ENCODE data around the gene PTPN2.

Gene PTPN2

DNA sequence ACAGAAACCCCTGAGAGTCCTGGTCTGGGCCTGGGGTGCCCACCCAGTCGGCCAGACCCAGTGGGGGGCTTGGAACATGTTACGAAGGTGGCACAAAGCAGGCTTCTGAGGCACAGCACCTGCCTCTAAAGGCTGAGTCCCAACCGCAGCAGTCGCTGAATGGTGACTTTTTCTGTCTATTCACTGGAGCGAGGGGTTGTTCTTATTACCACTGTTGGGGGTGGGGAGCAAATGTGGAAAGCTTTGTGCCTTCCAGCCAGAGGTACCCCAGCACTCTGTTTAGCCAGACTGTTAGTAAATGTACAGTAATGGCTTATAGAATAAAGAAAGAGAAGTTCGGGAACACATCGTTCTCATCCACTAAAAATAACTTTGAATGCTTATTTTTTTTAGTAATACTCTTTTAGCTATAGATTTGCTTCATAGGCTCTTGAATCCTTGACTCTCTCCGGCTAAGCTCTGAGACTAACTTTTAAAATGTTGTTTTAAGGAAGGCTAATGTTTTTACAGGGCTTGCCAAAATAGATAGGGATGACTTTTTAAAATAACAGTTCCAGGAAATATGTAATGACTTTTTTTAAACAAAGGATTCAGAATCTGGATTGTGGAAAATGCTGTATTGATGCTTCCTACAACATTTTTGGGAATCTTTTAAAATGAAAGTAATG lies 23.4 kb upstream of the PTPN2 start (continued):
- TF ChIP-seq PPARA (CRISPR knock-in tag; IDR thresholded peaks at IDR 0.05; ENCODE audit: borderline replicate concordance) (no peak), GLIS3 (CRISPR knock-in tag; IDR thresholded peaks at IDR 0.05) (no peak), TOX (CRISPR knock-in tag; IDR thresholded peaks at IDR 0.05; ENCODE audit: borderline replicate concordance) (no peak), CSDC2 (CRISPR knock-in tag; IDR thresholded peaks at IDR 0.05) (no peak), ESRRG (CRISPR knock-in tag; IDR thresholded peaks at IDR 0.05) (no peak)
- TF ChIP-seq, protein P1, sequence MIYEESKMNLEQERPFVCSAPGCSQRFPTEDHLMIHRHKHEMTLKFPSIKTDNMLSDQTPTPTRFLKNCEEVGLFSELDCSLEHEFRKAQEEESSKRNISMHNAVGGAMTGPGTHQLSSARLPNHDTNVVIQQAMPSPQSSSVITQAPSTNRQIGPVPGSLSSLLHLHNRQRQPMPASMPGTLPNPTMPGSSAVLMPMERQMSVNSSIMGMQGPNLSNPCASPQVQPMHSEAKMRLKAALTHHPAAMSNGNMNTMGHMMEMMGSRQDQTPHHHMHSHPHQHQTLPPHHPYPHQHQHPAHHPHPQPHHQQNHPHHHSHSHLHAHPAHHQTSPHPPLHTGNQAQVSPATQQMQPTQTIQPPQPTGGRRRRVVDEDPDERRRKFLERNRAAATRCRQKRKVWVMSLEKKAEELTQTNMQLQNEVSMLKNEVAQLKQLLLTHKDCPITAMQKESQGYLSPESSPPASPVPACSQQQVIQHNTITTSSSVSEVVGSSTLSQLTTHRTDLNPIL (CRISPR knock-in tag; IDR thresholded peaks at IDR 0.05; ENCODE audit: low read depth): no peak

DNA sequence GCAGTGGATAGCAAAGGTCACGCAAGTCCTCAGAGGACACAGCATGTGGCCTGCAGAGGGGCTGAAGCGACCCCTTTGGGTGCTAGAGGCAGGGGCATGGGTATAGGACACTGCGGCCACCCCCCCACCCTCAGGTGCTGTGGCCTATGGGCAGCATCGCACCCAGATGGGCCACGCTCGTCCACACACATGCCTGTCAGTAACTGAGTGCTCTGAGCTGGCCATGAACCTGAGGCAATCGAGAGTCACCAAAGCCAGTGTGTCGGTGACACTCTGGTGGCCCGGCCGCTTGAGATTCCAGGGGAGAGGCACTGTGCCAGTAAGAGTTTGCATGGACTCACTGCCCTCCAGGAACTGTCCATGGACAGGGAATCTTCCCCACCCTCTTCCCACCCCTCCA lies 22.7 kb upstream of the PTPN2 start:
- ATAC-seq: no peak
- TF ChIP-seq, protein P2, sequence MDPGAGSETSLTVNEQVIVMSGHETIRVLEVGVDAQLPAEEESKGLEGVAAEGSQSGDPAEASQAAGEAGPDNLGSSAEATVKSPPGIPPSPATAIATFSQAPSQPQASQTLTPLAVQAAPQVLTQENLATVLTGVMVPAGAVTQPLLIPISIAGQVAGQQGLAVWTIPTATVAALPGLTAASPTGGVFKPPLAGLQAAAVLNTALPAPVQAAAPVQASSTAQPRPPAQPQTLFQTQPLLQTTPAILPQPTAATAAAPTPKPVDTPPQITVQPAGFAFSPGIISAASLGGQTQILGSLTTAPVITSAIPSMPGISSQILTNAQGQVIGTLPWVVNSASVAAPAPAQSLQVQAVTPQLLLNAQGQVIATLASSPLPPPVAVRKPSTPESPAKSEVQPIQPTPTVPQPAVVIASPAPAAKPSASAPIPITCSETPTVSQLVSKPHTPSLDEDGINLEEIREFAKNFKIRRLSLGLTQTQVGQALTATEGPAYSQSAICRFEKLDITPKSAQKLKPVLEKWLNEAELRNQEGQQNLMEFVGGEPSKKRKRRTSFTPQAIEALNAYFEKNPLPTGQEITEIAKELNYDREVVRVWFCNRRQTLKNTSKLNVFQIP (CRISPR knock-in tag; IDR thresholded peaks at IDR 0.05; ENCODE audit: borderline replicate concordance, low read depth): no peak
- TF ChIP-seq ZFP3 (CRISPR knock-in tag; IDR thresholded peaks at IDR 0.05): no peak
- TF ChIP-seq ZNF565 (CRISPR knock-in tag; conservative IDR thresholded peaks at IDR 0.05; ENCODE audit: low read depth): no peak
- no peak for TF ChIP-seq ZNF70 (CRISPR knock-in tag; IDR thresholded peaks at IDR 0.05)
- TF ChIP-seq GLIS3 (CRISPR knock-in tag; IDR thresholded peaks at IDR 0.05): no peak
- no peak for TF ChIP-seq ARNTL (CRISPR knock-in tag; IDR thresholded peaks at IDR 0.05; ENCODE audit: borderline replicate concordance, low read depth)
- no peak for TF ChIP-seq SNAI2 (CRISPR knock-in tag; IDR thresholded peaks at IDR 0.05)
- TF ChIP-seq TOX (CRISPR knock-in tag; IDR thresholded peaks at IDR 0.05; ENCODE audit: borderline replicate concordance): no peak
- TF ChIP-seq ZNF8 (CRISPR knock-in tag; IDR thresholded peaks at IDR 0.05): no peak
- TF ChIP-seq, protein P3, sequence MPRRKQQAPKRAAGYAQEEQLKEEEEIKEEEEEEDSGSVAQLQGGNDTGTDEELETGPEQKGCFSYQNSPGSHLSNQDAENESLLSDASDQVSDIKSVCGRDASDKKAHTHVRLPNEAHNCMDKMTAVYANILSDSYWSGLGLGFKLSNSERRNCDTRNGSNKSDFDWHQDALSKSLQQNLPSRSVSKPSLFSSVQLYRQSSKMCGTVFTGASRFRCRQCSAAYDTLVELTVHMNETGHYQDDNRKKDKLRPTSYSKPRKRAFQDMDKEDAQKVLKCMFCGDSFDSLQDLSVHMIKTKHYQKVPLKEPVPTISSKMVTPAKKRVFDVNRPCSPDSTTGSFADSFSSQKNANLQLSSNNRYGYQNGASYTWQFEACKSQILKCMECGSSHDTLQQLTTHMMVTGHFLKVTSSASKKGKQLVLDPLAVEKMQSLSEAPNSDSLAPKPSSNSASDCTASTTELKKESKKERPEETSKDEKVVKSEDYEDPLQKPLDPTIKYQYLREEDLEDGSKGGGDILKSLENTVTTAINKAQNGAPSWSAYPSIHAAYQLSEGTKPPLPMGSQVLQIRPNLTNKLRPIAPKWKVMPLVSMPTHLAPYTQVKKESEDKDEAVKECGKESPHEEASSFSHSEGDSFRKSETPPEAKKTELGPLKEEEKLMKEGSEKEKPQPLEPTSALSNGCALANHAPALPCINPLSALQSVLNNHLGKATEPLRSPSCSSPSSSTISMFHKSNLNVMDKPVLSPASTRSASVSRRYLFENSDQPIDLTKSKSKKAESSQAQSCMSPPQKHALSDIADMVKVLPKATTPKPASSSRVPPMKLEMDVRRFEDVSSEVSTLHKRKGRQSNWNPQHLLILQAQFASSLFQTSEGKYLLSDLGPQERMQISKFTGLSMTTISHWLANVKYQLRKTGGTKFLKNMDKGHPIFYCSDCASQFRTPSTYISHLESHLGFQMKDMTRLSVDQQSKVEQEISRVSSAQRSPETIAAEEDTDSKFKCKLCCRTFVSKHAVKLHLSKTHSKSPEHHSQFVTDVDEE (CRISPR knock-in tag; IDR thresholded peaks at IDR 0.05): no peak
- TF ChIP-seq ZC3H10 (CRISPR knock-in tag; IDR thresholded peaks at IDR 0.05): no peak
- TF ChIP-seq, protein P4, sequence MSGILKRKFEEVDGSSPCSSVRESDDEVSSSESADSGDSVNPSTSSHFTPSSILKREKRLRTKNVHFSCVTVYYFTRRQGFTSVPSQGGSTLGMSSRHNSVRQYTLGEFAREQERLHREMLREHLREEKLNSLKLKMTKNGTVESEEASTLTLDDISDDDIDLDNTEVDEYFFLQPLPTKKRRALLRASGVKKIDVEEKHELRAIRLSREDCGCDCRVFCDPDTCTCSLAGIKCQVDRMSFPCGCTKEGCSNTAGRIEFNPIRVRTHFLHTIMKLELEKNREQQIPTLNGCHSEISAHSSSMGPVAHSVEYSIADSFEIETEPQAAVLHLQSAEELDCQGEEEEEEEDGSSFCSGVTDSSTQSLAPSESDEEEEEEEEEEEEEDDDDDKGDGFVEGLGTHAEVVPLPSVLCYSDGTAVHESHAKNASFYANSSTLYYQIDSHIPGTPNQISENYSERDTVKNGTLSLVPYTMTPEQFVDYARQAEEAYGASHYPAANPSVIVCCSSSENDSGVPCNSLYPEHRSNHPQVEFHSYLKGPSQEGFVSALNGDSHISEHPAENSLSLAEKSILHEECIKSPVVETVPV (CRISPR knock-in tag; IDR thresholded peaks at IDR 0.05): no peak
- TF ChIP-seq OSR1 (CRISPR knock-in tag; IDR thresholded peaks at IDR 0.05): no peak
- TF ChIP-seq RARB (CRISPR knock-in tag; IDR thresholded peaks at IDR 0.05): no peak
- TF ChIP-seq ISL1 (CRISPR knock-in tag; IDR thresholded peaks at IDR 0.05): no peak
- TF ChIP-seq BACH2 (CRISPR knock-in tag; IDR thresholded peaks at IDR 0.05; ENCODE audit: borderline replicate concordance): no peak
- TF ChIP-seq, protein P1 (CRISPR knock-in tag; IDR thresholded peaks at IDR 0.05; ENCODE audit: low read depth): no peak
- no peak for TF ChIP-seq CSDC2 (CRISPR knock-in tag; IDR thresholded peaks at IDR 0.05)

DNA sequence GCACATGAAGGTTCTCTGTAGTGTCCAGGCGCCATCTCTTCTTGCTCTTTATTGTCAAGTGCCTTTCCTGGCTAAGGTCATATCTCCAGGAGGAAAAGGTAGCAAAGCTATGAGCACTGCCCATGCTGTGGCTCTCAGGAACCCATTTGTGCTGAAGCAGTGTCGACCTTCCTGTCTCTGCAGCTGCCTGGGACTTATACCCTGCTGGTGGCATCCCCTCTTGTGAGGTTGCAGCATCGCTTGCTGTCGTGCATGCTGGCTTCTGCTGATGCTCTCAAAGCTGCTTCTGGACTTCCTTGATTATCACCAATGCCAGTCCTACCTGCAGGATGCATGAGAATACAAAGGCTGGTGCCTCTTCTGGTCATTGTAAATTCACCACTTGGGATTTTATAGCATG lies 22.1 kb upstream of the PTPN2 start:
- no peak for ATAC-seq
- no peak for TF ChIP-seq ESRRG (CRISPR knock-in tag; IDR thresholded peaks at IDR 0.05)
- no peak for TF ChIP-seq TCF4 (CRISPR knock-in tag; IDR thresholded peaks at IDR 0.05; ENCODE audit: borderline replicate concordance)
- TF ChIP-seq, protein P3 (CRISPR knock-in tag; IDR thresholded peaks at IDR 0.05): no peak
- no peak for TF ChIP-seq BACH2 (CRISPR knock-in tag; IDR thresholded peaks at IDR 0.05; ENCODE audit: borderline replicate concordance)
- TF ChIP-seq PPARA (CRISPR knock-in tag; IDR thresholded peaks at IDR 0.05; ENCODE audit: borderline replicate concordance): no peak
- TF ChIP-seq, protein P4 (CRISPR knock-in tag; IDR thresholded peaks at IDR 0.05): no peak
- TF ChIP-seq ZNF70 (CRISPR knock-in tag; IDR thresholded peaks at IDR 0.05): no peak
- no peak for TF ChIP-seq ZNF565 (CRISPR knock-in tag; conservative IDR thresholded peaks at IDR 0.05; ENCODE audit: low read depth)
- TF ChIP-seq CSDC2 (CRISPR knock-in tag; IDR thresholded peaks at IDR 0.05): no peak
- TF ChIP-seq ISL1 (CRISPR knock-in tag; IDR thresholded peaks at IDR 0.05): no peak
- TF ChIP-seq SNAI2 (CRISPR knock-in tag; IDR thresholded peaks at IDR 0.05): no peak
- no peak for TF ChIP-seq ZNF8 (CRISPR knock-in tag; IDR thresholded peaks at IDR 0.05)
- TF ChIP-seq GLIS3 (CRISPR knock-in tag; IDR thresholded peaks at IDR 0.05): no peak
- no peak for TF ChIP-seq RARB (CRISPR knock-in tag; IDR thresholded peaks at IDR 0.05)
- no peak for TF ChIP-seq ARNTL (CRISPR knock-in tag; IDR thresholded peaks at IDR 0.05; ENCODE audit: borderline replicate concordance, low read depth)
